ENCODE data around the gene NABP1.

The NABP1 gene

DNA sequence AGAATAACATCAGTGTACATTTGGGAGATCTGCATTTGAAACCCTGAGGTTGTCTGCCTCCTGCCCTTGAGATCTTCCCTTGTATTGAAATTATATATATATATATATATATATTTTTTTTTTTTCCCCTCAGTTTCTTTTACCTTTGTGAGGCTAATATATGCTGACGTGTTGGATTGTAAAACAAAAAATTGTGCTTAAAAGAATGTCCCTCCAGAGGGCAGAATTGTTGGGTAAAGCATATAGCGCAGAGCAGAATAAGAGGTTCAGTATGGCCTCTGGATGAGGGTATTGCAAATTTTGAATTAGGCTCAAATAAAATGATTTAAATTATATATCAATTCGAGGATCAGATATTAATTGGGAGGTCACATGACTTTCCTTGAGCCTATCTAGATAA is 12.4 kb downstream of the NABP1 start:
- Mint-ChIP-seq H3K9me3 (peaks cover 2% of the 10 kb centered on the region), H3K27ac (peak overlapping the region in 1 of 3 experiments; percentile 94), H3K4me1 (peaks cover 9% of the 10 kb centered on the region), H3K4me3 (no peak overlapping the region), H3K27me3 (ENCODE audit: low read depth) (no peaks in the 10 kb centered on the region), H3K36me3 (ENCODE audit: low read depth) (peaks cover 9% of the 10 kb centered on the region)
- TF ChIP-seq, protein P1, sequence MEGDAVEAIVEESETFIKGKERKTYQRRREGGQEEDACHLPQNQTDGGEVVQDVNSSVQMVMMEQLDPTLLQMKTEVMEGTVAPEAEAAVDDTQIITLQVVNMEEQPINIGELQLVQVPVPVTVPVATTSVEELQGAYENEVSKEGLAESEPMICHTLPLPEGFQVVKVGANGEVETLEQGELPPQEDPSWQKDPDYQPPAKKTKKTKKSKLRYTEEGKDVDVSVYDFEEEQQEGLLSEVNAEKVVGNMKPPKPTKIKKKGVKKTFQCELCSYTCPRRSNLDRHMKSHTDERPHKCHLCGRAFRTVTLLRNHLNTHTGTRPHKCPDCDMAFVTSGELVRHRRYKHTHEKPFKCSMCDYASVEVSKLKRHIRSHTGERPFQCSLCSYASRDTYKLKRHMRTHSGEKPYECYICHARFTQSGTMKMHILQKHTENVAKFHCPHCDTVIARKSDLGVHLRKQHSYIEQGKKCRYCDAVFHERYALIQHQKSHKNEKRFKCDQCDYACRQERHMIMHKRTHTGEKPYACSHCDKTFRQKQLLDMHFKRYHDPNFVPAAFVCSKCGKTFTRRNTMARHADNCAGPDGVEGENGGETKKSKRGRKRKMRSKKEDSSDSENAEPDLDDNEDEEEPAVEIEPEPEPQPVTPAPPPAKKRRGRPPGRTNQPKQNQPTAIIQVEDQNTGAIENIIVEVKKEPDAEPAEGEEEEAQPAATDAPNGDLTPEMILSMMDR (IDR thresholded peaks at IDR 0.05; ENCODE audit: unreplicated experiment in 3 of 3), result no peak

DNA sequence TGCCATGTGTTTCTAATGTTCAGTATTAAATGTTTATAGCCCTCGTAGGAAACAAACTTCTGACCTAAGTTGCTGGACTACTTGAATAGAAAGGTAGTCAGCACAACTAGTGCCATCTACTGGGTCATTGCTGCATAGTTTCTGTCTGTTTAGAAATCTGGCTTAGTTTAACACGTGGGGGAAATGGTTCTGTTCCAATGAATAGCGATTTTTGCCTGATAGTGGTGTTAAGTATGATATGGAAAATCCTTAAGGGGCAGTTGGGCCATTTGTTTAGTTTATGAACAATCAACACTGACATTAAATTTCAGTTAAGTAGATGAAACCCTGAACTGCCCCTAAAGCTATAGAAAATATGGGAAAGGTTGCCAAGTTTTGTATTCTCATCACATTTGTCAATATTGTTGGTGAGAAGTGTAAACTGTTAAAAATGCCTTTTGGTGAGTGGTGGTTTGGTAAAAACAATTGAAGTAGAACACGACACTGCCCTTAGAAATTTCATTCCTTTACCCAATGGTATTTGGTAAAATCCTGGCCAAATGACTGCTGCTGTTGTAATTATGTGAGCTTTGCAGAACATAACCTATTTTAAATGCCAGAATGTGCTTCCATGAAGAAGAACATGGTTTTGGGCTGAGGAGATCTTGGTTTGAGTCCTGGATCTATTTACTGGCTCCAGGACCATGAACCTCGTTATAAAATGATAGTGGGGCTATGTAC is 13.2 kb downstream of the NABP1 start:
- Mint-ChIP-seq H3K9me3 (peaks cover 2% of the 10 kb centered on the region), H3K36me3 (ENCODE audit: low read depth) (peaks cover 3% of the 10 kb centered on the region), H3K4me1 (peaks cover 18% of the 10 kb centered on the region), H3K27me3 (ENCODE audit: low read depth) (no peaks in the 10 kb centered on the region), H3K27ac (peak overlapping the region in 2 of 3 experiments; percentile 47 to 49), H3K4me3 (peak overlapping the region in 1 of 3 experiments; percentile 22)
- TF ChIP-seq, protein P1 (IDR thresholded peaks at IDR 0.05; ENCODE audit: unreplicated experiment in 3 of 3), result peak; percentile 59 to 68 (median 60)

DNA sequence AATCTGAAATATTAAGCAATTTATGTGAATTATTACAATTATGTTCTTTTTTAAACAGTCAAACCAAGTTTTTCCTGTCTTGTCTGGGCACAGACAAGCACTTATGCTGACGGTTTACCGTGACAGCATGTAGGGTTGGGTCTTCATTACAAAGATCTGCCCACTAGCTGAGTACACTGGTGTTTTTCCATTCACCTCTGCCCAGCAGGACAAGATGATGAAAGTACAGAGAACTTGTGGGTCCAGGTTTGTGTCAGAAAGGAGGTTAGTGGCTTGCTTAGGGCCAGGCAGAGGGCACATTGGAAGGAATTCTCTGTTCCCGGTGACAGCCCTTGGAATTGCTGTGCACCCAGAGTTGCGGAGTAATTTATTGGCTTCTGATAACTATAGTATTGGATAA is 14.0 kb downstream of the NABP1 start:
- Mint-ChIP-seq H3K4me1 (peaks cover 20% of the 10 kb centered on the region), H3K9me3 (peaks cover 2% of the 10 kb centered on the region), H3K4me3 (no peak overlapping the region), H3K27ac (no peak overlapping the region), H3K27me3 (ENCODE audit: low read depth) (no peaks in the 10 kb centered on the region), H3K36me3 (ENCODE audit: low read depth) (no peaks in the 10 kb centered on the region)
- TF ChIP-seq, protein P1 (IDR thresholded peaks at IDR 0.05; ENCODE audit: unreplicated experiment in 3 of 3), result no peak

DNA sequence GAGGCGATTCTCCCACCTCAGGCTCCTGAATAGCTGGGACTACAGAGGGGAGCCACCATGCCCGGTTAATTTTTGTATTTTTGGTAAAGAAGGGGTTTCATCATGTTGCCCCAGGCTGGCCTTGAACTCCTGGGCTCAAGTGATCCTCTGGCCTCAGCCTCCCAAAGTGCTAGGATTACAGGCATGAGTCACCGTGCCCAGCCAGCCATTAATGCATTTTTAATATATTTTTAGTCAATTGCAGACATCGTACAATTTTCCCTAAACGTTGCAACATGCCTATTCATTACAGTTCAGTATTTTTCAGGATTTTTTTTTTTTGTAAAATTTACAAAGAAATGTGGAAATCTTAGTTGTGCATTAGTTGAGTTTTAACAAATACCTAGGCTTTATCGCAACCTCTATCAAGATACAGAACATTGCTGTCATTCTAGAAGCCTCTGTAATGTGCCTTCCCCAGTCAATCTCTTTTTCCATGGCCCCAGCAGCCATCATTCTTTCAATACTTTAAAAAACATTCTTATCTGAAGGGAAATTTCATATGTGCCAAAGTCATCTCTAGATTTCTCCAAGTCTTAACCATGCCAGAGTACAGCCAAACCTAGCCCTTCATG is 14.7 kb downstream of the NABP1 start:
- no peak overlapping the region for H3K27ac Mint-ChIP-seq

DNA sequence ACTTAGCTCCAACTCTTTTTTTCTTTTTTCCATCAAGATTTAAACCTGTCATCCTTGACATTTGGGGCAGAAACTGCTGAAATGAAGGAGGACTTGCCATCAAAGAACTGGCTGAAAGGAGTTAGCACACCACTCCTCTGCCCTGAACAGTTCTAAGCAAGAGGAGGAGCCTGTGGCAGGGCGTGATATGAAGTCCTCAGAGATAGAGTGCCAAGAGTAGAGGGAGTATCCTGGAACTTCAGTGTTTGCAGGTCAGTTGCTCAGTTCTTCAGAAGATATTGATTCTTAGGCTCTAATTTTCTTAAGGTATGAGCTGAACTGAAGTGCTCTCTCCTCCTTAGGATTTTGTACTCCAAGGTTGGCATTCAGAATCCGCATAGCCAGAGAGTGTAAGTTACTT is 15.2 kb downstream of the NABP1 start:
- TF ChIP-seq, protein P1 (IDR thresholded peaks at IDR 0.05; ENCODE audit: unreplicated experiment in 3 of 3), result no peak
- Mint-ChIP-seq H3K4me1 (peaks cover 20% of the 10 kb centered on the region), H3K27ac (no peak overlapping the region), H3K27me3 (ENCODE audit: low read depth) (no peaks in the 10 kb centered on the region), H3K4me3 (no peak overlapping the region), H3K9me3 (peaks cover 7% of the 10 kb centered on the region), H3K36me3 (ENCODE audit: low read depth) (no peaks in the 10 kb centered on the region)

More for the DNA sequence above, 14.7 kb downstream of the NABP1 start:
- no peak overlapping the region for H3K4me3 Mint-ChIP-seq
- H3K36me3 Mint-ChIP-seq (ENCODE audit: low read depth), result no peaks in the 10 kb centered on the region
- H3K9me3 Mint-ChIP-seq, result peaks cover 2% of the 10 kb centered on the region
- H3K4me1 Mint-ChIP-seq, result peaks cover 20% of the 10 kb centered on the region
- no peaks in the 10 kb centered on the region for H3K27me3 Mint-ChIP-seq (ENCODE audit: low read depth)
- TF ChIP-seq, protein P1 (IDR thresholded peaks at IDR 0.05; ENCODE audit: unreplicated experiment in 3 of 3), result no peak
